WTC11 (cell line): Measurements from ENCODE around the gene RFX7. TPM values are rescaled to one million over a fixed set of nuclear protein-coding genes. Genes with fewer than 3 reads are reported as not detected.

Source experiments
- ATAC-seq: fragments of 200-7000 bp; cut with Tn5 transposase; 2 replicates; pipeline ENCODE4 v1.10.0; 2021; ENCODE audit warnings: mild to moderate bottlenecking, moderate library complexity
- CTCF ChIA-PET: fragments of 300-600 bp; sonication (Branson Sonifier 250); formaldehyde crosslinking; loops from one replicate; lab custom pipeline; 2021; ENCODE audit warnings: antibody characterized with exemption; lab: Charles Lee
- POLR2A ChIA-PET: fragments of 350-600 bp; sonication (Branson Sonifier 250); formaldehyde crosslinking; loops from one replicate; lab custom pipeline; 2021; ENCODE audit warnings: antibody characterized with exemption; lab: Charles Lee
- DNase-seq: peaks from one replicate; pipeline ENCODE4 v3.0.0; 2021; ENCODE audit warnings: low spot score
- H3K27ac Mint-ChIP-seq: 2 replicates; pipeline ENCODE4 v1.8.0; 2021; ENCODE audit warnings: mixed read lengths
- H3K27me3 Mint-ChIP-seq: 2 replicates; pipeline ENCODE4 v1.8.0; 2021; ENCODE audit warnings: low read depth, mild to moderate bottlenecking, moderate library complexity, mixed read lengths
- H3K36me3 Mint-ChIP-seq: 2 replicates; pipeline ENCODE4 v1.8.0; 2021; ENCODE audit warnings: mixed read lengths
- H3K4me1 Mint-ChIP-seq: 2 replicates; pipeline ENCODE4 v1.8.0; 2022; ENCODE audit warnings: mixed read lengths
- H3K4me3 Mint-ChIP-seq: 2 replicates; pipeline ENCODE4 v1.8.0; 2021; ENCODE audit warnings: mild to moderate bottlenecking, moderate library complexity, mixed read lengths
- H3K9me3 Mint-ChIP-seq: 2 replicates; pipeline ENCODE4 v1.8.0; 2021; ENCODE audit warnings: mixed read lengths
- ELF4 ChIP-seq: sonication (generic); formaldehyde crosslinking; IDR thresholded peaks from 2 replicates; pipeline ENCODE4 v1.8.1; 2022; ENCODE audit warnings: low read depth, mild to moderate bottlenecking, moderate library complexity, missing genetic modification reagents
- ESRRA ChIP-seq: sonication (generic); formaldehyde crosslinking; IDR thresholded peaks from 2 replicates; pipeline ENCODE4 v1.8.1; 2022; ENCODE audit warnings: mild to moderate bottlenecking, missing genetic modification reagents, borderline replicate concordance
- FOXK1 ChIP-seq: sonication (generic); formaldehyde crosslinking; IDR thresholded peaks from 2 replicates; pipeline ENCODE4 v1.8.0; 2022; ENCODE audit warnings: mild to moderate bottlenecking, moderate library complexity, missing genetic modification reagents
- JAZF1 ChIP-seq: fragments of 250-450 bp; sonication (Bioruptor Pico); IDR thresholded peaks from 2 replicates; pipeline ENCODE4 v1.9.0; 2021; ENCODE audit warnings: moderate library complexity, mild to moderate bottlenecking, inconsistent platforms
- KAT7 ChIP-seq: sonication (generic); formaldehyde crosslinking; IDR thresholded peaks from 2 replicates; pipeline ENCODE4 v1.8.1; 2023; ENCODE audit warnings: missing genetic modification reagents, mild to moderate bottlenecking, borderline replicate concordance
- MXD4 ChIP-seq: fragments of 250-450 bp; sonication (Bioruptor Pico); IDR thresholded peaks from 2 replicates; pipeline ENCODE4 v1.8.0; 2021; ENCODE audit warnings: mild to moderate bottlenecking, moderate library complexity, borderline replicate concordance
- OVOL2 ChIP-seq: fragments of 250-450 bp; sonication (Bioruptor Pico); IDR thresholded peaks from 2 replicates; pipeline ENCODE4 v1.9.0; 2021; ENCODE audit warnings: mild to moderate bottlenecking, borderline replicate concordance
- TCF7 ChIP-seq: sonication (generic); formaldehyde crosslinking; IDR thresholded peaks from 2 replicates; pipeline ENCODE4 v1.8.0; 2022; ENCODE audit warnings: mild to moderate bottlenecking, low read depth, missing genetic modification reagents, moderate library complexity
- TEAD4 ChIP-seq: sonication (generic); formaldehyde crosslinking; IDR thresholded peaks from 2 replicates; pipeline ENCODE4 v1.8.0; 2022; ENCODE audit warnings: mild to moderate bottlenecking, missing genetic modification reagents
- TP53 ChIP-seq: sonication (generic); formaldehyde crosslinking; IDR thresholded peaks from 2 replicates; pipeline ENCODE4 v1.8.1; 2023; ENCODE audit warnings: mild to moderate bottlenecking, missing genetic modification reagents
- ZNF138 ChIP-seq: sonication (generic); formaldehyde crosslinking; conservative IDR thresholded peaks from 2 replicates; pipeline ENCODE4 v1.8.1; 2022; ENCODE audit warnings: mild to moderate bottlenecking, moderate library complexity, missing genetic modification reagents
- total RNA-seq: library from RNA; stranded (reverse); gene quantifications from 3 replicates; pipeline ENCODE4 v1.2.3, GENCODE V29; 2021
- TF ChIP-seq, protein P1 (sequence below): sonication (generic); formaldehyde crosslinking; IDR thresholded peaks from 2 replicates; pipeline ENCODE4 v1.8.0; 2023; ENCODE audit warnings: mild to moderate bottlenecking, missing genetic modification reagents
- TF ChIP-seq, protein P2 (sequence below): fragments of 250-450 bp; sonication (Bioruptor Pico); conservative IDR thresholded peaks from 2 replicates; pipeline ENCODE4 v1.9.0; 2021; ENCODE audit warnings: mild to moderate bottlenecking
- TF ChIP-seq, protein P3 (sequence below): fragments of 200-600 bp; IDR thresholded peaks from 2 replicates; pipeline ENCODE4 v1.8.0; 2022; ENCODE audit warnings: antibody characterized with exemption
- TF ChIP-seq, protein P4 (sequence below): sonication (generic); formaldehyde crosslinking; IDR thresholded peaks from 2 replicates; pipeline ENCODE4 v1.8.1; 2022; ENCODE audit warnings: low read depth, mild to moderate bottlenecking, moderate library complexity, missing genetic modification reagents, borderline replicate concordance
- TF ChIP-seq, protein P5 (sequence below): sonication (generic); formaldehyde crosslinking; IDR thresholded peaks from 2 replicates; pipeline ENCODE4 v1.8.1; 2022; ENCODE audit warnings: low read depth, missing genetic modification reagents, borderline replicate concordance
- TF ChIP-seq, protein P6 (sequence below): sonication (generic); formaldehyde crosslinking; IDR thresholded peaks from 2 replicates; pipeline ENCODE4 v1.8.0; 2022; ENCODE audit warnings: mild to moderate bottlenecking, missing genetic modification reagents

RFX7 gene
- total RNA-seq, 1 experiment from 2014 or later: 36.0 TPM

DNA sequence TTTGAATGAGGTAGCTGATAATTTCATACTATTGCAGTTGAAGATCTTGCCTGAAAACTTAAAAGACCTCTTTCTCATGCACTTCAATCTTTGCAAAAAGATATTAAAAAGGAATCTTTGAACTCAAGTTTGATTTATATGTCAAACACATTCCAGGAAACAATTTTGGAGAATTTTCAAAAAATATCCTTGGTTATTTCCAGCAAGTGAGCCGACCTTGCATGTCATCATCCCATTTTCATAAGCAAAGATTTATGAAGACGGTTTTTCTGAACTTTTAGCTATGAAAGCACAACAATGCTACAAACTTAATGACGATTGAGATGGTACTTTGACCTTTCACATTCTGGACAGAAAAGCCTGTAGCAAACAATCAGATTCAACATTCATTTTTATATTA, 95.6 kb downstream of the RFX7 start:
- Mint-ChIP-seq H3K4me3 (no peak overlapping the region), H3K27me3 (no peaks in the 10 kb centered on the region), H3K4me1 (peaks cover 40% of the 10 kb centered on the region), H3K36me3 (peaks cover 14% of the 10 kb centered on the region), H3K9me3 (peaks cover 7% of the 10 kb centered on the region)
- ATAC-seq: no peak
- DNase-seq: no peak
- CTCF ChIA-PET: interaction anchor here (1.2 kb wide), 1 partner anchor 96 kb away, joined by 3 read pairs; no protein-coding TSS in a partner anchor
- POLR2A ChIA-PET: no interaction called here
- TF ChIP-seq TCF7 (CRISPR knock-in tag) (no peak), TEAD4 (CRISPR knock-in tag) (no peak), ZNF138 (CRISPR knock-in tag) (no peak), KAT7 (CRISPR knock-in tag) (no peak), TP53 (CRISPR knock-in tag) (no peak), MXD4 (CRISPR knock-in tag) (no peak), OVOL2 (CRISPR knock-in tag) (no peak), ESRRA (CRISPR knock-in tag) (no peak), ELF4 (CRISPR knock-in tag) (no peak), FOXK1 (no peak), JAZF1 (CRISPR knock-in tag) (no peak)
- TF ChIP-seq, protein P1, sequence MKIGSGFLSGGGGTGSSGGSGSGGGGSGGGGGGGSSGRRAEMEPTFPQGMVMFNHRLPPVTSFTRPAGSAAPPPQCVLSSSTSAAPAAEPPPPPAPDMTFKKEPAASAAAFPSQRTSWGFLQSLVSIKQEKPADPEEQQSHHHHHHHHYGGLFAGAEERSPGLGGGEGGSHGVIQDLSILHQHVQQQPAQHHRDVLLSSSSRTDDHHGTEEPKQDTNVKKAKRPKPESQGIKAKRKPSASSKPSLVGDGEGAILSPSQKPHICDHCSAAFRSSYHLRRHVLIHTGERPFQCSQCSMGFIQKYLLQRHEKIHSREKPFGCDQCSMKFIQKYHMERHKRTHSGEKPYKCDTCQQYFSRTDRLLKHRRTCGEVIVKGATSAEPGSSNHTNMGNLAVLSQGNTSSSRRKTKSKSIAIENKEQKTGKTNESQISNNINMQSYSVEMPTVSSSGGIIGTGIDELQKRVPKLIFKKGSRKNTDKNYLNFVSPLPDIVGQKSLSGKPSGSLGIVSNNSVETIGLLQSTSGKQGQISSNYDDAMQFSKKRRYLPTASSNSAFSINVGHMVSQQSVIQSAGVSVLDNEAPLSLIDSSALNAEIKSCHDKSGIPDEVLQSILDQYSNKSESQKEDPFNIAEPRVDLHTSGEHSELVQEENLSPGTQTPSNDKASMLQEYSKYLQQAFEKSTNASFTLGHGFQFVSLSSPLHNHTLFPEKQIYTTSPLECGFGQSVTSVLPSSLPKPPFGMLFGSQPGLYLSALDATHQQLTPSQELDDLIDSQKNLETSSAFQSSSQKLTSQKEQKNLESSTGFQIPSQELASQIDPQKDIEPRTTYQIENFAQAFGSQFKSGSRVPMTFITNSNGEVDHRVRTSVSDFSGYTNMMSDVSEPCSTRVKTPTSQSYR (CRISPR knock-in tag): no peak
- TF ChIP-seq, protein P2, sequence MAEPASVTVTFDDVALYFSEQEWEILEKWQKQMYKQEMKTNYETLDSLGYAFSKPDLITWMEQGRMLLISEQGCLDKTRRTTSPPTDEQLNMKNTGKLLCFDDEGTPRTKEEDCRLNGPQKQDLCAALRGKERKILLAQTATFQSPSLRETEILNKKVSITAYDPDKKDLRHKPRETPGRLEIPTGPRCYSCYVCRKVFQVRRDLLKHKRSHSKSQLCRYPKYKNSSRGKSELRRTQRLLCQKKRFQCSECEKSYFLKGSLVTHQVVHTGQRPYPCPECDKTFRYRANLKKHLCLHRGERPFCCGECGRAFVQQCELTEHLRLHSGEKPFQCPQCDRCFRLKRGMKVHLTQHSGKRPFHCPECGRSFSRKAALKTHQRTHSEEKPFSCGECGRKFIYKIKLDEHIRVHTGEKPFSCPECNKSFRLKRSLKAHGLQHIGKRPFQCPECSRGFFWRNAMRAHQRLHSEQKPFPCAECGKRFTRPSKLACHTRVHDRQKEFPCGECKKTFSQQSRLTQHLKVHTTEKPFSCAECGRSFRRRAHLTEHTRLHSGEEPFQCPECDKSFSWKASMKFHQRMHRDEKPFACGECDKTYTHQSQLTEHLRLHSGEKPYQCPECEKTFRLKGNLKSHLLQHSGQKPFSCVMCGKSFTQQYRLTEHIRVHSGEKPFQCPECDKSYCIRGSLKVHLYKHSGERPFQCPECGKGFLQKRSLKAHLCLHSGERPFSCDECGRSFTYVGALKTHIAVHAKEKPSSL: no peak
- TF ChIP-seq, protein P3, sequence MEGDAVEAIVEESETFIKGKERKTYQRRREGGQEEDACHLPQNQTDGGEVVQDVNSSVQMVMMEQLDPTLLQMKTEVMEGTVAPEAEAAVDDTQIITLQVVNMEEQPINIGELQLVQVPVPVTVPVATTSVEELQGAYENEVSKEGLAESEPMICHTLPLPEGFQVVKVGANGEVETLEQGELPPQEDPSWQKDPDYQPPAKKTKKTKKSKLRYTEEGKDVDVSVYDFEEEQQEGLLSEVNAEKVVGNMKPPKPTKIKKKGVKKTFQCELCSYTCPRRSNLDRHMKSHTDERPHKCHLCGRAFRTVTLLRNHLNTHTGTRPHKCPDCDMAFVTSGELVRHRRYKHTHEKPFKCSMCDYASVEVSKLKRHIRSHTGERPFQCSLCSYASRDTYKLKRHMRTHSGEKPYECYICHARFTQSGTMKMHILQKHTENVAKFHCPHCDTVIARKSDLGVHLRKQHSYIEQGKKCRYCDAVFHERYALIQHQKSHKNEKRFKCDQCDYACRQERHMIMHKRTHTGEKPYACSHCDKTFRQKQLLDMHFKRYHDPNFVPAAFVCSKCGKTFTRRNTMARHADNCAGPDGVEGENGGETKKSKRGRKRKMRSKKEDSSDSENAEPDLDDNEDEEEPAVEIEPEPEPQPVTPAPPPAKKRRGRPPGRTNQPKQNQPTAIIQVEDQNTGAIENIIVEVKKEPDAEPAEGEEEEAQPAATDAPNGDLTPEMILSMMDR: no peak
- TF ChIP-seq, protein P4, sequence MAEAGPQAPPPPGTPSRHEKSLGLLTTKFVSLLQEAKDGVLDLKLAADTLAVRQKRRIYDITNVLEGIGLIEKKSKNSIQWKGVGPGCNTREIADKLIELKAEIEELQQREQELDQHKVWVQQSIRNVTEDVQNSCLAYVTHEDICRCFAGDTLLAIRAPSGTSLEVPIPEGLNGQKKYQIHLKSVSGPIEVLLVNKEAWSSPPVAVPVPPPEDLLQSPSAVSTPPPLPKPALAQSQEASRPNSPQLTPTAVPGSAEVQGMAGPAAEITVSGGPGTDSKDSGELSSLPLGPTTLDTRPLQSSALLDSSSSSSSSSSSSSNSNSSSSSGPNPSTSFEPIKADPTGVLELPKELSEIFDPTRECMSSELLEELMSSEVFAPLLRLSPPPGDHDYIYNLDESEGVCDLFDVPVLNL (CRISPR knock-in tag): no peak
- TF ChIP-seq, protein P5, sequence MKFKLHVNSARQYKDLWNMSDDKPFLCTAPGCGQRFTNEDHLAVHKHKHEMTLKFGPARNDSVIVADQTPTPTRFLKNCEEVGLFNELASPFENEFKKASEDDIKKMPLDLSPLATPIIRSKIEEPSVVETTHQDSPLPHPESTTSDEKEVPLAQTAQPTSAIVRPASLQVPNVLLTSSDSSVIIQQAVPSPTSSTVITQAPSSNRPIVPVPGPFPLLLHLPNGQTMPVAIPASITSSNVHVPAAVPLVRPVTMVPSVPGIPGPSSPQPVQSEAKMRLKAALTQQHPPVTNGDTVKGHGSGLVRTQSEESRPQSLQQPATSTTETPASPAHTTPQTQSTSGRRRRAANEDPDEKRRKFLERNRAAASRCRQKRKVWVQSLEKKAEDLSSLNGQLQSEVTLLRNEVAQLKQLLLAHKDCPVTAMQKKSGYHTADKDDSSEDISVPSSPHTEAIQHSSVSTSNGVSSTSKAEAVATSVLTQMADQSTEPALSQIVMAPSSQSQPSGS: no peak
- TF ChIP-seq, protein P6, sequence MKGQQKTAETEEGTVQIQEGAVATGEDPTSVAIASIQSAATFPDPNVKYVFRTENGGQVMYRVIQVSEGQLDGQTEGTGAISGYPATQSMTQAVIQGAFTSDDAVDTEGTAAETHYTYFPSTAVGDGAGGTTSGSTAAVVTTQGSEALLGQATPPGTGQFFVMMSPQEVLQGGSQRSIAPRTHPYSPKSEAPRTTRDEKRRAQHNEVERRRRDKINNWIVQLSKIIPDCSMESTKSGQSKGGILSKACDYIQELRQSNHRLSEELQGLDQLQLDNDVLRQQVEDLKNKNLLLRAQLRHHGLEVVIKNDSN (CRISPR knock-in tag): no peak
- TF ChIP-seq, all 79 proteins: peak for 0
- H3K27ac Mint-ChIP-seq: no peak overlapping the region; the same call in 1 of the 2 replicates
